ENCODE data around the gene ZRANB3.
A peak's percentile ranks its signal among the peaks of the same experiment; 100 is the strongest.

The ZRANB3 gene

DNA sequence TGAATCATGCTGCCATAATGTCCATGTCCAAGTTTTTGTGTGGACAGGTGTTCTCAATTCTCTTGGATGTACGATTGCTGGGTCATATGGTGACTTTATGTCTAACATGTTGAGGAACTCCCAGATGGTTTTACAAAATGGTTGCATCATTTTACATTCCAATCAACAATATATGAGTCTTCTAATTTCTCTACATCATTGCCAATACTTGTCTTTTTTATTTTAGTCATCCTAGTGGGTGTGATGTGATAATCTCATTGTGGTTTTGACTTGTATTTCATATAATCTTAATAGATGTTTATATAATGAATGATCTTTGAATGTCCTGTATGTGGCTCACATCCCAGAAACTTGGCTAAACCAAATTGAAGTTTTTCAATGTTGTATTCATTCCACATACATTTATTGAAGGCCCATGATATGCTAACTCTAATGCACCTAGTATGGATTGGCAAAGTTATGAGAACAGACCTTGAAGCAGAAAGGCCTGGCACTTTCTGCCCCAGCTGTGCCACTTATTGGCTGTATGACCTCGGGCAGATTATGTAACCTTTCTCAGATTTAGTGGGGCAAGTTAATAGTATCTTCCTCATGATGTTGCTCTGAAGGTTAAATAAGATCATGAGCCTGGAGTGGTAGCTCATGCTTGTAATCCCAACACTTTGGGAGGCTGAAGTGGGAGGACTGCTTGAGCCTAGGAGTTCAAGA lies 273.5 kb downstream of the ZRANB3 start:
- no peak for DNase-seq (ENCODE audit: insufficient read length, low spot score)
- no peak for FAIRE-seq

DNA sequence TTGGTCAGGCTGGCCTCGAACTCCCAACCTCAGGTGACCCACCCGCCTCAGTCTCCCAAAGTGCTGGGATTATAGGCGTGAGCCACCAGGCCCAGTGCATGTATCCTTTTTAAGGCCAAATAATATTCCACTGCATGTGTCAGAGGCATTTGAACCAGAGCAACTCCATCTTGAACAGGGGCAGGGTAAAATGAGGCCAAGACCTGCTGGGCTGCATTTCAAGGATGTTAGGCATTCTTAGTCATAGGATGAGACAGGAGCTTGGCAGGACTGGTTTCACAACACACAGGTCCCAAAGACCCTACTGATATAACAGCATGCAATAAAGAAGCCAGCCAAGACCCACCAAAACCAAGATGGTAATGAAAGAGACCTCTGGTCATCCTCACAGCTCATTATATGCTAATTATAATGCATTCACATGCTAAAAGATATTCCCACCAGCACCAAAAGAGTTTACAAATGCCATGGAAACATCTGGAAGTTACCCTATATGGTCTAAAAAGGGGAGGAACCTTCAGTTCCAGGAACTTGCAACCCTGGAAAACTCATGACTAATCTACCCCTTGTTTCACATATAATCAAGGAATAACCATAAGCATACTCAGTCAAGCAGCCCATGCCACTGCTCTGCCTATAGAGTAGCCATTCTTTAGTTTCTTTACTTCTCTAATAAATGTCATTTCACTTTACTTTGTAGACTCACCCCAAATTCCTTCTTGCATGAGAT lies 274.3 kb downstream of the ZRANB3 start:
- DNase-seq (ENCODE audit: insufficient read length, low spot score) (no peak), FAIRE-seq (no peak)

DNA sequence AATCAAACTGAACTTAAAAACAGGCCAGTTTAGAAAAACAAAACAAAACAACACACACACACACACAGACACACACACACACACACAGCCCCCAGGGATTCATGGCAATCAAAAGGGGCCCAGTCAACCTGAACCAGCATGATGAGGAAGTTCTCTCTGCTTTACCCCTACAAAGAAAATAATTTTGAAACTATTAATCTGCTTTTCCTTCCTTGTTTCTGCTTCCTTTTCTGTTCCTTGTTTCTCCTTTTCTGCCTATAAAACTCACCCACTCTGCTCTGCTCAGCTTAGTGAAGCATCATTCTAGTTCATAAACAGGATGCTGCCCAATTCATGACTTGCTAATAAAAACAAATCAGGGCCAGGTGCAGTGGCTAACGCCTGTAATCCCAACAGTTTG lies 275.8 kb downstream of the ZRANB3 start:
- FAIRE-seq, result no peak
- DNase-seq (ENCODE audit: insufficient read length, low spot score), result no peak

DNA sequence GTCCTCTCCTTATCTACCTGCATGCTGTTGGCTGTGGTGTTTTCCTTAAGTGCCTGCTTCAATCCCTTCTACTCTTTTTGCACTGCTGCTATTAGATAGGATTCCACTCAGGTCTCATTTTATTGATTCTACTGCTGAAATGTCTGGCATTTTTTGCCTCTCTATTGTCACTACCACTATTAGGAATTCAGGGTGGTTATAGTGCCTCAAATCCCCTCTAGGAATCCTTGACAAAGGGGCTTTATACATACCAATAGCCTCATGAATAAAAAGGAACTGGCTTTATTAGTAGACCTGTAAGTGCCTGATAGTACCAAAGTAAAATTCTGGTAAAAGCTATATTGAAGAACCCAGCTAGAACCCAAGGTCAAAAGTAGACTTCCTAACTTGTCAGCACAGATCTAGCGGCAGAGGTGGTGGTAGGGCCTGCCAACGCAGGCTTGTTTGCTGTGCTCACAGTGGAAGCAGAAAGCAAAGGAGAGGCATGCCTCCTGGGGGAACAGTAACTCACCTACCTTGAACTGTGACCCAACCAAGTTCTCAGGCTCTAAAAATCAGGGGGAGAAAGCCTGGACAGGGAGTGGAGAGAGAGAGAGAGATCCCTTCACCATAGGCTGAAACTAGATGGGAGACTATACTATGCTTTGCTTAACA lies 278.1 kb downstream of the ZRANB3 start:
- FAIRE-seq (no peak), DNase-seq (ENCODE audit: insufficient read length, low spot score) (no peak)

DNA sequence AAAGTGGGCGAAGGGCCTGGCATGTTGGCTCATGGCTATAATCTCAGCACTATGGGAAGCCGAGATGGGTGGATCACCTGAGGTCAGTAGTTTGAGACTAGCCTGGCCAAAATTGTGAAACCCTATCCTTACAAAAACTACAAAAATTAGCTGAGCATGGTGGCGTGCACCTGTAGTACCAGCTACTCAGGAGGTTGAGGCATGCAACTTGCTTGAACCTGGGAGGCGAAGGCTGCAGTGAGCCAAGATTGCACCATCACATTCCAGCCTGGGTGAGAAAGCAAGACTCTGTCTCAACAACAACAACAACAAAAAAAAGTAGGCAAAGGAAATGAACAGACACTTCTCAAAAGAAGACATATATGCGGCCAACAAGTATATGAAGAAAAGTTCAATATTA lies 282.4 kb downstream of the ZRANB3 start:
- DNase-seq (ENCODE audit: insufficient read length, low spot score), result no peak
- no peak for FAIRE-seq

DNA sequence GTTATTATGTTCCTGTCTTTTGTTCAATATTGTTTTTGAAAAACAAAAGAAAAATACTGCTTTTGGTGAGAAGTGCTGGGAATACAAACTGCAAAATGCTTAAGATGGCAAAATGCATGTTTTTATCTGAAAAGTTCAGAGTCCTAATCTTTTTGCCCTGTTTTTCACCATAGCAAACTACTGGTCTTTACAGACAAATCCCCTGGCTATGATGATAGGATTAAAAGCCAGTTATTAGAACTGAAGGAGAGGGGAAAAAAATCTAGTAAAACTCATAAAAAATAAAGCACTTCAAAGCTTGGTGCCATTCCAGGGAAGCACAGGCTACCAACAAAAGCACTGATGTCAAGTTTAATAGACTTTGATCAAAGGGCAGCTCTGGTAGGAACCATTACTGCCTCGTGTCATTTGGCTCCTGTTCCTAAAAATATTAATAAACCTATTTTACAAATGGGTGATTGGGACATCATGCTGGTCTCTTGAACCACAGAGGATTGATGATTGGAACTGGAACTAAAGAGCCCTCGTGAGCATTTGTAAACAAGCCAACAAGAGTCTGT lies 284.2 kb downstream of the ZRANB3 start:
- FAIRE-seq, result no peak
- DNase-seq (ENCODE audit: insufficient read length, low spot score), result no peak

DNA sequence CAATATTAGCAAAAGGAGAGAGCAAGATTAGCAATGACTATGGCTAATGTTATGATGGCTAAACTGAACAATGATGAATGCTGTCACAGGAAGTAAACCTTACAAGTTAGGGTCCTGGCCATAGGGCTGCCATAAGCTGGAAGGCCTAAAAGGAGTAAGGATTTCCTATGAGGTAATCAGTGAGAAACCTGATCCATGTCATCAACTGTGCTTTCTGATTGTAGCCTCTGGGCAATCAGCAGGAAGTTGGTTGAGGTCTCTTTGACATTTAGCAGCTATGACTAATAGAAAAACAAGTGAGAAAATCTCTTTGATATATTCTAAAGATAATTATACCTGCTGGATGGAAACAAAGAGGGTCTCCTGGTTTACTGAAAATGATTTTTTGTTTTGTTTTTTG lies 285.9 kb downstream of the ZRANB3 start:
- FAIRE-seq (no peak), DNase-seq (ENCODE audit: insufficient read length, low spot score) (no peak)

DNA sequence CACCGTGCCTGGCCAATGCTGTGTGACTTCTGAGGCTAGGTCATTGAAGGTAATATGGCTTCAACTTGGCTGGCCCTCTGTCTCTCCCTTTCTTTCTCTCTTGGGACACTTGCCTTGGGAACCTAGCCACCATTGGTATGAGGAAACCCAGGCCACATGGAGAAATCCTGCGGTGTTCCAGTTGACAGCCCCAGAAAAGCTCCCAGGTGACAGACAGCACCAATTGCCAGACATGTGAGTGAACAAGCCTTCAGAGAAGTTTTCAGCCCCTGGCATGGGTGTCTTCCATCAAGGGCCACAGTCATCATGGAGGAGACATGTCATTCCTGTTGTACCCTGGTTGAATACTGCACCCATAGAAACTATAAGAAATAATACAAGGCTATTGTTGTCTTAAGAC lies 292.4 kb downstream of the ZRANB3 start:
- FAIRE-seq, result no peak

DNA sequence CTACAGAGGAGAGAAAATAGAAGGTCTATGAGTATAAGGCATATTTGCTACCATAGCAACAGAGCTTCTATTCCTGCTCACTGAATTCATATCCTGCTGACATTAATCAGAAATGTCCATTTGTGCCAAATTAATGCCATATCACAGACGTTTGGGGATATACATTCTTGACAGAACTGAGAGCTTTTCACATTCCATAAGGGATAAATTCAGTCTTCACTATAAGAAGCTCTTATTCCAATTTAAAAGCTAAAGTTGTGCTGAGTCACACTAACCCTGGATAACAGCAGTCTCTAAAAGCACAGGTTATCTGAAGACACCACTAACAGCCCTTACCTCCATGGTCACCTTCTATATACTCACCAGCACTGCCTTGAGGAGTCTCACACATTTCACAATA lies 300.9 kb downstream of the ZRANB3 start:
- FAIRE-seq (no peak), DNase-seq (ENCODE audit: insufficient read length, low spot score) (no peak)

More for the DNA sequence above, 292.4 kb downstream of the ZRANB3 start:
- DNase-seq (ENCODE audit: insufficient read length, low spot score), result no peak

DNA sequence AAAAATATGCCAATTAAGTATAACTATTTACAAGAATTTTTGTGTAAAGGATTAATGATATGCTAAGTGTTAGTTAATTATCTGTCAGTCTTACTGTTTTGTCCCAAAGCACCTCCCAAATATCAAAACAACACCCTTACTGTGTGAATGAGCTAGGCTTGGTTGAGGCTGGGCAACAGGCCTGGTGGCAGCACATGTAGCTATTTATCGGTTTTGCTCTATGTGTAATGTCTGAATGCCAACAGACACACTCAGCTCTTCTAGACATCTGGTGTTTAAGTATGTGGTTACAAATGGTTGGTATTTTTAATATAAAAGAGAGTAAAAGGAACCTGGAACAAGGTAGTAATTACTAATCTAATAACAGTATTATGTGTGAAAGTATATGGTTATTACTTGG lies 303.6 kb downstream of the ZRANB3 start:
- no peak for FAIRE-seq
- DNase-seq (ENCODE audit: insufficient read length, low spot score), result no peak

DNA sequence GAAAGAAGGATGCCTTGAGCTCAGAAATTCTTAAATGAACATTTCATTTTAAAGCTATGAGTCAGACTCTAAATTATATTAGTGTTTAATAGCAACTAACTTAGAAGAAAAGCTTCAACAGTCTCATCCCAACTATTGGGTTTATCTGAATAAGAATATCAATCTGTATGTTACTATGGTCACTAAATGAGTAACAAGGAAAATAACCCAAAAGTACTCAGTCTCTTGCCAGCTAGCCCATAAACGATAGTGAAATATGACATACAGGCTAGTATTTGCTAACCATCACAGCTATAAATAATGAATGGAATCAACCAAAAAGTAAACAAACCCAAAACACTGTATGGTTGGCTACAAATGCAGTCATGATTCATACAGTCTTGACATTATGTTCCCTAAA lies 304.1 kb downstream of the ZRANB3 start:
- FAIRE-seq (no peak), DNase-seq (ENCODE audit: insufficient read length, low spot score) (no peak)

DNA sequence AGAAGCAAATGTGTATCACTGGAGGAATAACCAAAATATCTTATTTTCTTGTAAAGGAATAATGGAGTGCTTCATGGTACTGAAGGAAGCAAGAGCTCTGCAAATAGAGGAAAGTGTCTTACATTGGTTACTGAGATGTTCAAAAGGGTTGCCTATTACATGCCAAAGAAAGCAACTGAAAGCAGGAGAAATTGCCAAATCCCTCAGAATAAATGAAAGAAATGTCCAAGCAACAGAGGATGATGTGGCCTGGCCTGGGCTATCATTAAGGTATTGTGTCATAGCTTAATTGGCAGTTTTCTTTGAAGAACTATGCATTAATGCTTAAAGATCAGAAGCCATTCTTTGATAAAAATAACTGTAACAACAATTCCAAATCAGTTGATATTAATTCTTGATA lies 305.2 kb downstream of the ZRANB3 start:
- DNase-seq (ENCODE audit: insufficient read length, low spot score) (no peak), FAIRE-seq (no peak)

DNA sequence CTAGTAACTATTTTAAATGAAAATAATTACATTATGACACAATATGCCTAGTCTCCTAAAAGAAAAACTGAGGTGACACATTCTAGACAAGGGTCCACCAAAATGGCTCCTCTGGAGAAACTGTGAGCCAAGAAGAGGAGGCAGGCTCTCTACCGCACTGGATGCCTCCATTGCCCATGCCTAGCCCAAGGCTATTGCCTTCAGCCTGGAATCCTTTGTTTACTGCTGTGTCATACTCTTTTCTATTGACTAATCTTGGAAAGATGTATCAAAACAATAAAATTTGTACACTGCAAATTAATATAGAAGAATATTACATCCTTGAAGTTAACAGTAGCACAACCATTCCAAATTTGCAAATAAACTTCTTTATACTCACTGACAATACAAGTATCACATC lies 311.8 kb downstream of the ZRANB3 start:
- DNase-seq (ENCODE audit: insufficient read length, low spot score) (no peak), FAIRE-seq (no peak)

DNA sequence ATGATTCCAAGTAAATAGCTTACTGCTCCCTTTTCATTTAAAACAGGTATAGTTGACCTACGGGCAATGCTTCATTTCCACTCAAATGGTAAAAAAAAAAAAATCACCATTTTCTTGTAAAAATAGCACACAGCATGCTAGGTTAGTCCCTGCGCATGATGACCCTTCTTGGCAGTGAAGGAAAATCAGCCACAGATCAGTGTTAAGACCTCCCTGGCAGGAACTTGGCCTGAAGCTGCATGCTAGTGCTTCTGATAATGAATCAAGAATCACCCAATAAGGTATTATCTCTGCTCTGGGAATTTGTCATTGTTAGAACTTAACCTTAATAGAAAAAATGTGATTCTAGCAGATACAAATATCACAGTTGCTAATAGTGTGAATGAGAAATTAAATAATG lies 312.6 kb downstream of the ZRANB3 start:
- FAIRE-seq (no peak), DNase-seq (ENCODE audit: insufficient read length, low spot score) (no peak)

DNA sequence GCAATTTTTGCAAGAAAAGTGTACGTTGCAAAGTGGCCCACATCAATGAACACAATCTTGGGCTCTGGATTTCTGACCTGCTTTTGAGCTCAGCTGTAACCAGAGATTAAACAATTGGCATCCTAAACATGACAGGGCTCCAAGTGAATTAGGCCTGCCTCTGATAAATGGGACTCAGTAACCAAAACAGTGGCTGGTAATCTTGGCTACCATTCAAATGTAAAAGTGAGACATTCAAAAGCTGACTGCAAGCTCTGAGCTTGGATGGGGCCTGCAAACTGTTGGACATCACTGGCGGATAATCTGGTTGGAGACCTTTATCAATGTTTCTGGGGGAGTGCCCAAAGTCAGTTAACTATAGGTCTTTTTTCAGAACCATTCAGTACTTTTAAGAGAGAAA lies 318.3 kb downstream of the ZRANB3 start:
- FAIRE-seq (no peak), DNase-seq (ENCODE audit: insufficient read length, low spot score) (no peak)

DNA sequence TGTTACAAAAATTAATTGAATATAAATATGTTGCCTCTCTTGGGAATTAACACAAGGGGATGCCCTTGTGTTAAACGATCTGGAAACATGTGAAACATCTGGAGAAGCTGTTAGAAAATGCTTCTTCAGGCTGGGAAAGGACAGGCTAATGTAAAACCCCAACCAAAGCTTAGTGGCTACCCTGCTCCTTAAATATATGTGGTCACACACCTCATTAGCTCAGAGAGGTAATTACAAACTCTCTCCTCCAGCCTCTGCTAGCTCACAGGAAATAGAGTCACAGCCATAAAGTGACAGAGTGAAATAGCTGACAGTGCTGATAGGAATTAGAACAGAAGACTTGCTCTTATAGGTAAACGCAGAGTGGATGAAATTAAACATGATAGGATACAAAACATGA lies 323.0 kb downstream of the ZRANB3 start:
- no peak for DNase-seq (ENCODE audit: insufficient read length, low spot score)
- no peak for FAIRE-seq

DNA sequence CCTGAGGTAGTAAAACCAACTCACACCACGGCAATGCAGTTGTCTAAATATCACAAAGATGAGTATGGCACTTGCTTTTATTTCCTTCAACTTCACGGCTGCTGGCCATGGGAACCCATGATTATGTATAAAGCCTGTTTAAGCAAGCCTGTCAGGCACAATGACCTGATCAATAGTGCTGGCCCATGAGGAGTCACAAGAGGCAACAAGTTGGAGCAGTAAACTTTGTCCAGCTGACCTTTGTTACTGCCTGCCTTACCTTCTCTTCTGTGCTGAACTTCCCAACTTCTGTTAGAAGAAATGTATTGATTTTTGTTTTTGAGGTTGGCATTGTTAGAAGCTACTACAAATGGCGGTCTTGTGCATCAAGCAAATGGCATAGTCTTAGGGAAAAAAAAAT lies 327.1 kb downstream of the ZRANB3 start:
- FAIRE-seq (peak; percentile 18), DNase-seq (ENCODE audit: insufficient read length, low spot score) (no peak)

DNA sequence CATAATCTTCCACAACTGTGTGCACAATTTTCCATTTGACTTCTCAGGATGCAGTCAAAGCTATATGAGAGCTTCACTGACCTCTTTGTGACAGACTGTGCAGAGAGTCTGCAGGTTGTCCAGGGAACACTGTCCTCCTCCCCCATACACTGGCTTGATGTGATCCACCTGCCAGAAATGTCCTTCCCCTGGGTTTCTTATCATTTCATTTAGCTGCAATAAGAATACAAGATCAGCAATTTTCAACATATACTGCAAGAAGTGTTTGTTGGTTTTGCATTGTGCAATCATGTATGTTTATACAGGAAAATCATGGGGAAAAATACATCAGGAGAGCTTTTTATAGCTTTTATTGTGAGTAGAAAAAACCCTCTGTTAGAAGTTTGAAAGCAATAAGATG lies 328.3 kb downstream of the ZRANB3 start:
- no peak for DNase-seq (ENCODE audit: insufficient read length, low spot score)
- no peak for FAIRE-seq

DNA sequence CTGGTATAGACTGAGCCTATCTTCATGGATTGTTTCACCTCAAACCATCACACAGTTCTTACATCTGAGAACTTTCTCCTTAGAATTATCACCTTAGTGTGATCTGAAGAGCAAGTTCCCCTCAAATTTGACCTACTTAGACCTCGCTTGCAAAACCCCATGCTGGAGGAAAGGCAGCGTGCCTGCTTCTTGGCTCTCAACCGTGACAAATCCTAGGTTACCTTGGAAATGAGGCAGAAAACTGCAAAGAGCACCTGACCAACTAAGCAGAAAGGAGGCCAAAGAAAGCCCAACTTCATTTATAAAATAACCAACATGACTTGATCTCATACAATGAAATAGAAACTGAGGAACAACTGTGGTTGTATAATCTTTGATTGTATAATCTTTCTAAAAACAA lies 332.5 kb downstream of the ZRANB3 start:
- DNase-seq (ENCODE audit: insufficient read length, low spot score), result no peak
- no peak for FAIRE-seq

DNA sequence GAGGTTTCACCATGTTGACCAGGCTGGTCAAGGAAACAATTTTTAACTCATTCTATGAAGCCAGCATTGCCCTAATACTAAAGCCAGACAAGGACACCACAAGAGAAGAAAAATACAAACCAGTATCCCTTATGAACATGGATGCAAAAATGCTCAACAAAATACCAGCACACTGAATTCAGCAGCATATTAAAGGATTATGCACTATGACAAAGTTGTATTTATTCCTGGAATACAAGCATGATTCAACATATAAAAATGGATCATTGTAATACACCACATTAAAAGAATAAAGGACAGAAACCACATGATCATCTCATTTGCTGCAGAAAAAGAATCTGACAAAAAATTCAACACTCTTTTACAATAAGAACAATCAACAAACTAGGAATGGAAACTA lies 340.2 kb downstream of the ZRANB3 start:
- FAIRE-seq, result no peak
- no peak for DNase-seq (ENCODE audit: insufficient read length, low spot score)

DNA sequence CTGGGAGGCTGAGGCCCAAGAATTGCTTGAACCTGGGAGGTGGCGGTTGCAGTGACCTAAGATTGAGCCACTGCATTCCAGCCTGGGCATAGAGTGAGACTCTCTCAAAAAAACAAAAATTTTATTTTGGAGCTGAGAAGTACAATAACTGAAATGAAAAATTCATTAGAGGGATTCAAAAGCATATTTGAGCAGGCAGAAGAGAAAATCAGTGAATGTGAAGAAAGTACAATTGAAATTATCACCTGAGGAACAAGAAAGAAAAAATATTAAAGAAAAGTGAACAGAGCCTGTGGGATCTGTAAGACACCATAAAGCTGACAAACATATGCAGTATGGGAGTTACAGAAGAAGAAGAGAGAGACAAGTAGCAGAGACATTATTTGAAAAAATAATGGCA lies 341.9 kb downstream of the ZRANB3 start:
- no peak for FAIRE-seq
- DNase-seq (ENCODE audit: insufficient read length, low spot score), result no peak

DNA sequence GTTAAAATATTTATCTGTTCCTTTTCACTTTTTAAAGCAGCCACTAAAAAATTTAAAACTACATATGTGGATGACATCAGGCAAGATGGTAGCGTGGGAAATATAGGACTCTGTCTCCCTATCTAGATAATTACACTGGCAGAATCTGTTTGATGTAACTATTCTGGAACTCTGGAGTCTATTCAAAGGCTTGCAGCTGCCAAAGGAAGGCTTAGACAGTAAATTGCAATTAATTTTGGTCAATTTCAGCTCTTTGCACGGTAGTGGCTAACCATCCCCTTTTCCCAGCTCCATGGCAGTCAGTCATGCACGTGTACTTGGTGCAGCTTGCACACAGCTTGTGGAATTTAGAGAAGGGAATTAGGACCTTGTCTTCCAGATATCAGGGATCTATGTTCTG lies 343.7 kb downstream of the ZRANB3 start:
- FAIRE-seq, result no peak

More for the DNA sequence above, 343.7 kb downstream of the ZRANB3 start:
- DNase-seq (ENCODE audit: insufficient read length, low spot score), result no peak
